ENCODE measurements around the gene MGME1.
A peak's percentile ranks its signal among the peaks of the same experiment; 100 is the strongest.
"Not testable (repeated sequence)": the region's sequence is repeated elsewhere in the genome, so short reads cannot be mapped to it uniquely, and the experiment has no call there.

Gene MGME1

GRCh38 chr20:17960400-17960885 is 8.4 kb upstream of the MGME1 start:
- not testable (repeated sequence) for DNase-seq

- no peak for DNase-seq
Observed at GRCh38 chr20:17960927-17961586, 7.8 kb upstream of the MGME1 start.

- DNase-seq = no peak
Observed at GRCh38 chr20:17961587-17961940, 7.3 kb upstream of the MGME1 start.

- no peak for DNase-seq
Observed at GRCh38 chr20:17963114-17963897, 5.5 kb upstream of the MGME1 start.

- no peak for DNase-seq
Observed at GRCh38 chr20:17964073-17964472, 4.7 kb upstream of the MGME1 start.

- DNase-seq = no peak
Observed at GRCh38 chr20:17964632-17965031, 4.2 kb upstream of the MGME1 start.

GRCh38 chr20:17965042-17965697 is 3.6 kb upstream of the MGME1 start:
- no peak for DNase-seq

GRCh38 chr20:17966432-17967310 is 2.1 kb upstream of the MGME1 start:
- peak; percentile 51 for DNase-seq

- DNase-seq = peak; percentile 47
Observed at GRCh38 chr20:17967521-17968365, 1.1 kb upstream of the MGME1 start.

GRCh38 chr20:17969278-17969883 is 563 bp downstream of the MGME1 start:
- peak; percentile 61 for DNase-seq

- peak; percentile 70 for DNase-seq
Observed at GRCh38 chr20:17969884-17970409, 1.1 kb downstream of the MGME1 start.

- peak; percentile 82 for DNase-seq
Observed at GRCh38 chr20:17971300-17972013, 2.6 kb downstream of the MGME1 start.

GRCh38 chr20:17972121-17972520 is 3.3 kb downstream of the MGME1 start:
- DNase-seq = no peak

GRCh38 chr20:17976305-17976704 is 7.5 kb downstream of the MGME1 start:
- DNase-seq = no peak

- DNase-seq = no peak
Observed at GRCh38 chr20:17985388-17986018, 16.7 kb downstream of the MGME1 start.

- no peak for DNase-seq
Observed at GRCh38 chr20:17987988-17988387, 19.2 kb downstream of the MGME1 start.

GRCh38 chr20:17990278-17990972 is 21.6 kb downstream of the MGME1 start:
- no peak for DNase-seq

- DNase-seq = no peak
Observed at GRCh38 chr20:17992224-17992637, 23.4 kb downstream of the MGME1 start.

GRCh38 chr20:17992847-17993513 is 24.2 kb downstream of the MGME1 start:
- no peak for DNase-seq

Data from fibroblast of skin of right biceps (primary cell).